ENCODE results near the gene GPATCH2L.

The GPATCH2L gene

DNA sequence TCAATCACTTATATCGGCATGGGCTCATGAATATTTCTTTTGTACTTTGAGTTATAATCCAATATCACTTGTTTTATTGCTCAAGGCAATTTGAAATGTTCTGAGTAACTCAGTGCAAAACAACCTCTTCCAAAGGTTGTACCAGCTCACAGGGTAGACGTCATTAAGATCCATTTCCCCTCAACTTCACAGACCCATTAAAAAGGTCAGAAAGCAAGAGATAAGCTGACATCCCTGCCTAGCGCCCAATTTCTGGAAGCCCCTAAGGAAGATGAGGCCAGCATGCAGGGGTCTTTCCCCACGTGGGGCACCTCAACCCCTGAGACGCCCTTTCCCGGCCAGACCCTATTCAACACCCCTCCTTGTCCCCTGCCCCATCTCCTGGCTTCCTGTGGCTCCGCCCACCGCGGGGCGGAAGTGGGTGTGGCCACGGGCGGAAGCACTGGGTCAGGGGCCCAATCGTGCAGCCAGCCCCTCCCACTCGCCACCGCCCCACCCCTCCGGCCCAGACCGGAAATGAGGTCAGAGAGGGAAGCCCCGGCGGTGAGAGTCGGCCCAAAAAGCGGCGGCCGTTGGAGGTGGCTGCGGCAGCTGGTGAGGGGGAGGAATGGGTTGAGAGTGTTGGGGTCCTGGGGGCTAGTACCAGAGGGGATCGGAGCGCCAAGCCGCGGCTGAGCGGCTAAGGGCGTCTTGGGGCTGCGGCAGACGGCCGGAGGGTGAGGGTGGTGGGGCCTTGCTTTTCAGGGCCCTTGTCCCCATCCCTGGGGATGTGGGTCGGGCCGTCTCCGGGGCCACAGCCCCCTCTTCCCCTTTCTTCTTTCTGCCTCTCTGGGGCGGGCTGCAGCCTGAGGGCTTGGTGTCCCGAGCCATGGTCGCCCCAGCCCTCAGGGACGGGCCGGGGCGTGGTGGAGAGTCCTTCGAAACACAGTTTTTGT, at the start of gene GPATCH2L:
TSS of gene GPATCH2L (plus strand) at position 525 of the 935 bp plus-strand sequence. CDS start 2,442 bp downstream, outside the sequence.
- peak; percentile 90 to 97 for DNase-seq (ENCODE audit: low read depth in 2 of 2)

DNA sequence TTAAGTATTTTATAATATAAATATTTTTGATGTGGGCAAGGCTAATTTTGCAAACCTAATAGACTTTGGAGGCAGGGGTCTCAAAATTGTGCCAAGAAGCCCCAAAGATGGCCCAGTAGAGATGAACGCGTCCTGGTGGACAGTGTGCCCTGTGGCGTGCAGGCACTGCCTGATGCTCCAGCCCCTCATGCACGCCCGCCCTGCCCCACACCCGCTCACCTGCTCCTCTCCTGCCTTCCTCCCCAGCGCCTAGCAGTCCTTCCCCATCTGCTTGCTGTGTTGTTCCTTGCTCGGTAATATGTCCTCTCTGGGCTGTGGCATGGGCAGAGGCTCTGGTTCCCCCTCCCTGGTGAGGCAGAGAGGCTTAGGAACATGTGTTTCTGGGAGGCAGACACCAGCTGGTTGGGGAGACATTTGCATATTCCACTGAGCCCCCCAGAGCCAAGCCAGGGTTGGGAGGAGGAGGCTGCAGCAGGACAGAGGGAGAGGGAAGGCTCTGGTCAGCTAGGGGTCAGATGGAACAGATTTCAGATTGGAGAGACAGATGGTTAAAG, 46.8 kb upstream of the GPATCH2L start:
- no peak for DNase-seq (ENCODE audit: low read depth in 2 of 2)

DNA sequence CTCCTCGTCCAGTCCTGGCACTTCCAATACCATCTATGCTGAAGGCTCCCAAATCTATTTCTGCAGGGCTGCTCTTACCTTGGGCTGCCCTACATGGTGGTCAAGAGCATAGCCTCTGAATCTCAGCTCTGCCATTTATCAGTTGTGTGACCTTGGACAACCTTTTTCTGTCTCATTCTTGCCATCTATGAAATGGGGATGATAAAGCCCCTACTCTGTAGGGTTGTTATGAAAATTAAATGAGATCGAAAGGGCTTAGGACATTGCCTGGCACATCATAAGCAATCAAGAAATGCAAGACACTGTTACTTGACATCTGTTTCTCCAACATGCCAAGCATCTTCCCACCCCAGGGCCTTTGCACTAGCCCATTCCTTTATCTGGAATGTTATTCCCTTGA, 45.5 kb upstream of the GPATCH2L start:
- no peak for DNase-seq (ENCODE audit: low read depth in 2 of 2)

DNA sequence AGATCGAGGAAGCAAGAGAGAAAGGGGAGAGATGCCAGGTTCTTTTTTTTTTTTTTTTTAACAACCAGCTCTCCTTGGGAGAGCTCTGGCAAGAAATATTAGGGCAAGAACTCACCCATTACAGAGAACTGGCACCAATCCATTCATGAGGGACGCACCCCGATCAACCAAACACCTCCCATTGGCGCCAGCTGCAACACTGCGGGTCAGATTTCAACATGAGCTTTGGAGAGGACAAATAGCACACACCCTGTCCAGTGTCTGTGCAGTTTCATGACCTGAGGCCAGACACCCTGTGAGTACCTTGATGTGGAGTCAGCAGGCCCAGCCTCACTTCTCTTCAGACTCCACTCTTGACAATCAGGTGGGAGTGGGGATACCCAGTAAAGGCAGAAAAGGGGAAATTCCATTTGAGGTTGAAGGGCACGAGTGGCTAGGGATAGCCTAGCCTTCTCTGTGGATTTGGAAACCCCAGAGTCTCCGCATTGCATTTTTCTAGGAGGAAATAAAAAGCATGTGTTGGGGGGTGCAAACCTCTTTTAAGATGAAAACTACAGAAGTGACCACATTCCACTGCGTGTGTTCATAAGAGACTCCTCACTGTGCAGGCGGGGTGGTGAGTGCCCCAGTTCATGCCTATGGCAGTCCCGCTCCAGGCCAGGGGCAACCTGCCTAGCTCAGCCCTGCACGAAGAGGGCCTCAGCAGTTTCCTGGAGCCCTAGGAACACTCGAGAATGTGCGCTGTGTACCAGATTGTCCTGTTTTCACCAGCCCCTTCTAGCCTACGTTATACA, 42.4 kb upstream of the GPATCH2L start:
- no peak for DNase-seq (ENCODE audit: low read depth in 2 of 2)

DNA sequence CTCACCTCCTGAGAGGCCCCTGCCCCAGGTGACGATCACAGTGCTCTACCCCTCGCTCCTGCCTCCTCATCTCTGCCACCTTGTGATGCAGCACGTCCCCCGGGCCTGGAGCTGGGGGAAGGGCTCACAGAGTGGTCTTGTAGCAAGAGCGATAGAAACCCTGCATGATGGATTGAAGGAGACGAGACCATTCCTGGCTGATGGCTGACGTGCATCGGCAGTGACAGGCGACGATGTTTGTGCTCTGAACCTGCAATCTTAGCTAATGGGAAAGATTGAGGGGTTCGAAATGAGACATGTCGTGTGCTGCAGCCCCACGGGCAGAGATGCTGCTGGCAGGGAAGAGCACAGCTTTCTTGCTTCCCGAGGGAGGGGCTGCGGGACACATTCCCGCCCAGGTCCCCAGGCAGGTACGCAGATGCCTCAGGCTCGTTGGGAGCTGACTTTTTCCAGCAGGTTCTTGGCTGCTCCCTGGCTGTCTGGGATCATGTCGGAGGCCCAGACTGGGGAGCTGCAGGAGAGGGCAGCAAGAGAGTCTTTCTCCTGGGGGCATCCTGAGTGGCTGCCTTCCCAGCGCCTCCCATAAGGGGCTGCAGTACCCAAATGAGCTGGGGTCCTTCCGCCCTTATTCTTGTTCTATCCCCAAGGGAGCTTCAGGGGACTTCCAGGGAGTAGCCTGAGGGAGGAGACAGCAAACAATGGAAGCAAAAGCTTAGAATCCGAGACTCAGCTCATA, 38.7 kb upstream of the GPATCH2L start:
- no peak for DNase-seq (ENCODE audit: low read depth in 2 of 2)

DNA sequence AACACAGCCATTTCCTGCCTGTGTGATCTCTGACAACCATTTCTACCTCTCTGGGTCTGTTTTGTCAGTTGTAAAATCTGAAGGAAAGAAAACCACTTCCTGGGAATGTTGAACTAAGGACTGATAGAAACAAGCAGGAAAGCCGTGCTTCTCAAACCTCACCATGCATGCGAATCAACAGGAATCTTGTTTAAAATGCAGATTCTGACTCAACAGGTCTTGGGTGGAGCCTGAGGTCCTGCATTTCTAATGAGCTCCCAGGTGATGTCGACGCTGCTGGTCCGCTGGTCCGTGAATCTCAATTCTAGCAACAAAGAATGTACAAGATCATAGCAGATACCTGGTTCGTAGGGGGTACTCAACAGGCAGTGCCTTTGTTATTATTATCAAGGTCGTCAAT, 38.0 kb upstream of the GPATCH2L start:
- no peak for DNase-seq (ENCODE audit: low read depth in 2 of 2)

DNA sequence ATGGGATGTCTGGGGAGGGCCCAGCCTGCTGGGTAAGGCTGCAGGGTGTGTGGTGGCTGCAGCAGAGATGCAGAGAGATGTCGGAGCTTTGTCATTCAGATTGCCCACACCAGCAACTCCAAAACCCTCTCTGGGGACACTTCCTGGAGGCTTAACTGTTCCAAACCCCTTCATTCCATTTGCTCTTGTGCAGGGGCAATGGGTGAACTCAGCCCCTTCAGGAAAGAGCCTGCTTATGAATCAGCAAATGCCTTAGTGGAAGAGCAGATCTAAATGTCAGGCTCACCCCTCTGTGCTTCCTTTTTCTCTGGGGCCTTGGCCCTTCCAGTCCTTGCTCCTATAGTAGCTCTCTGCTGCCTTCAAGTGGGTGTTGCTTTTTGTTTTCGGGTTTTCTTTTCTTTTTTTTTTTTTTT, 36.7 kb upstream of the GPATCH2L start:
- no peak for DNase-seq (ENCODE audit: low read depth in 2 of 2)

DNA sequence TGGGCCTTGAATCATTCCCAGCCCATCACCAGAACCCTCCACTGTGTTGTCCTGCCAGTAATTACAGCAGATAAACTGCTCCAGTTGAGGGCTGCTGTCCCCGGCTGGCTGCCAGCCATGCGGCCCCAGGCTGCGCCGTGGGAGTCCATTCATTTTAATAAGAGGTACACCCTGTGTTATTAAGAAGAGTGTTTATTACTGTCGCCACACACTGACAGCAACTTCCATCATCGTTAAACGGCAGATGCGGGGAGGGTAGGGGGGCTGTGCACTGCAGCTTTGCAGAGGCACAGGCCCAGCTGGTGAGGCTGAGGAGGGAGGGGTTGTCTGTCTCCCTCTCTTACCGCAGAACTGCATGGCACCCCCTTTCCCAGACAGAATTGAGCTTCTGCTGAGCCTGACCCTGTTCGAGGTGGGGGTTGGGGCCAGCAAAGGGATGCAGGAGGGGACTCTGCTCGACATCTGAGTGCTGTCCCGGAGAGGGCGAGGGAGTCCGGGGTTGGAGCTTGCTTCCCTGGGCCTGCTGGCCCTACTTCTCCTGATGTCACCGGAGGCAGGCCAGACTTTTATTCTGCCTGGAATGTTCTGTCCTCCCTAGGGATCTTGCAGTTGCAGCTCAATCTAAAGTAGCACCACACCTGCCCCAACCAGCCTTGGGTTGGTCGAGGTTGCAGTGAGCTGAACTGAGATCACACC, 33.8 kb upstream of the GPATCH2L start:
- DNase-seq (ENCODE audit: low read depth in 2 of 2): no peak

DNA sequence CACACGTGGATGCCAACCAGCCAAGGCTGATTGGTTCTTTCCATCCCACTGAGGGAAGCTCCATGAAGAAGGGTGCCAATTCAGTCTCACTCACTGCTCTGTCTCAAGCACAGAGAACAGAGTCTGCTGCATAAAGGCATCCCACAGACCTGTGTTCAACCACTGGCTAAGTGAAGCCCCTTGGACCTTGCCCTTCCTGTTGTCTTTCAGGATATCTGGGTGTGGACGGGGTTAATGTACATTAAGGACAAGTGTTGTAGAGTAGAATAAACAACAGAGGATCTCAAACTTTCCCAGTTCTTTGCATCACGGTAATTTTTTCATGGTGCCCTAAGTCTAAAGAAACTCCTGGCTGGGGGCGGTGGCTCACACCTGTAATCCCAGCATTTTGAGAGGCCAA, 33.1 kb upstream of the GPATCH2L start:
- DNase-seq (ENCODE audit: low read depth in 2 of 2): no peak

DNA sequence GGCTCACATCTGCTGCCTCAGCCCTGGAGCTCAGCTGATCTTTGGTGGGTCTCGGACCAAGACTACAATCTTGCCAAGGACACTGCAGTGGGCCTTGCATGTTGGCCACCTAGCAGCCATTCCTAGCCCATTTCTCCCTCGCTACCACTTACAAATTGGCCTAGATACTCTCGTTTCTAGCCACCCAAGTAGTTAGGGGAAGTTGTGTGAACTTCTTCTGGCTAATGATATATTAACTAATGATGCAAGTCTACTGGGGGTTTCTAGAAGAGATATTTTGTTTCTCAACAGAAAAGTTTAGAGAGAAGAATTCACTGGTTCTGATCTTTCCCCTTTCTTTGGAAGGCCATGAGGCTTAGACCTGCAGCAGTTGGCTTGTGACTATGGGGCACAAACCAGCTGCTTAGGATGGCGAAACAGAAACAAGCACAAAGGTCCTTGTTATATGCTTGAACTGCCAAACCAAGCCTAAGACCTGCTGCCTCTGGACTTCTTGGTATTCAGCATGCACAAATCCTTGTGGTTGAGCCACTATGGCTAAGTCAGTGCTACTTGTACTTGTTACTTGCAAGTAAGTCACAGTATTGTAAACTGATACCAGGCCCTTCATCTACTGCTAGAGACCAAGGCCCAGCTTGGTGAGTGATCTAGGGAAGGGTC, 30.5 kb upstream of the GPATCH2L start:
- DNase-seq (ENCODE audit: low read depth in 2 of 2): no peak

DNA sequence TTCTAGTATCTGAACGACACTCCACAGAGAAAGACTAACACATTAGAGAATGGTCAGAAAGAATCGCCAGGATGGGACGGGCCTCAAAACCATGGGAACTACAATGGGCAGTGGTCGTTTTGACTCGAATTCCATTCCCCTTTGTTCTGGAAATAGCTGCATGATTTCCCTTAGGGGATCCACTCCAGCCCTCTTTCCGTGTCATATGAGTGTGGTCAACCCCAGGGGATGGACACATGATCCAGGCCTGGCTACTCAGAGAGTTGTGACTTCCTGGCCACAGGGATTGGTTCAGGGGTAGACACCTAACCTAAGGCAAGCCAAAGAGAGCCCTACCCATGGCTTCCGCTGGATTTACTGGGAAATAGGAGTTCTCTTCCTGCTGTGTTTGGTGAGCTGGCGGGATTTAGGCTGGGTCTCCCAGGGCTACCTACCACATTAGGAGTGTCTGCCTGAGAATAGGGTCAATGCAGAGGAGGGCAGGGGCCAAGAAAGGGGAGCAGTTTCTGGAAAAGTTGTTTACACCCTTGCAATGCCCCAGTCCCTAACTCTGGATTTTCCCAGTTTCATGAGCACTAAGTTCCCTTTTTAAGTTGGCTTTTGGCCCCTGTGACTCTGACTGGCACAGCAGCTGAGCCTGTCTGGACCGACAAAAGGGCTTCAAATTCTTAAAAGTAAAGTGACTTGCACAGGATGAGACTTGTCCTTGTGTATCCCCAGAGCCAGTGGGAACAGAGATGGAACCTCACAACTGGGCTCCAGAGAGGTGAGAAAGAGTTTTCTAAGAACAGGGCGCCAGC, 28.1 kb upstream of the GPATCH2L start:
- DNase-seq (ENCODE audit: low read depth in 2 of 2): no peak

DNA sequence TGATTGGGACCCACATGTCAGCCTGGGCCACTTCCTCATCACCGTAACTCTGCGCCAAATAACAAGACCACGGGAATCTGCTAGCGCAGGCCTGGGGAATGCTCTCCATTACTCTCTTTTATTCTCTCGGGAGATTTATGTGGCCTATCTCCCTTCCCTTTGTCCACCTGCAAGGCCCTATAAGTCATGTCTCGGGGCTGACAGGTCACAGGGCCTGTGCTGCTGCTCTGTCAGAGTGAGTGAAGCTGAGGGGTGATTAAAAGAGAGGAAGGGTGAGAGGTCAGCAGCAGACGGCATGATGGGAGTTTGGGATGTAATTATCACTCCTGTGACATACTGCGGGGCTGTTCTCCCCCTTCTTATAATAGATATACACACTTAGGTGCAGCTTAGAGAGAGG, 26.2 kb upstream of the GPATCH2L start:
- no peak for DNase-seq (ENCODE audit: low read depth in 2 of 2)

DNA sequence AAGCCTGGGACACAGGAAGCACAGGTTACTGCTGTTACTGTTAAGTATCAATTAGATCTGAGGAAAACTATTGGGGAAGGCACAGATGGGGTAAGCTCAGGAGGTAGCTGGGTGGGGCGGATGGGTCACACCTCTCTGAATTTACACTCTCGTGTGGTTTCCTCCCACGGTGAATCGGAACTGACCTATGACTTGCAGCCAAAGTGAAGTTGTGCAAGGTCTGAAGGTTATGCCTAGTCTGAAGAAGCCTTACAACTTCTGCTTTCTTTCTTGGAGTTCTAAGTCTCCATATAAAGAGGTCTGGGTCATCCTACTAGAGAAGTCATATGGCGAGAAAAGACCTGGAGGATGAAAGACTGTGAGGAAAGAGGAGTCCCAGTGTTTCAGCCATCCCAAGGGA, 25.6 kb upstream of the GPATCH2L start:
- DNase-seq (ENCODE audit: low read depth in 2 of 2): no peak

DNA sequence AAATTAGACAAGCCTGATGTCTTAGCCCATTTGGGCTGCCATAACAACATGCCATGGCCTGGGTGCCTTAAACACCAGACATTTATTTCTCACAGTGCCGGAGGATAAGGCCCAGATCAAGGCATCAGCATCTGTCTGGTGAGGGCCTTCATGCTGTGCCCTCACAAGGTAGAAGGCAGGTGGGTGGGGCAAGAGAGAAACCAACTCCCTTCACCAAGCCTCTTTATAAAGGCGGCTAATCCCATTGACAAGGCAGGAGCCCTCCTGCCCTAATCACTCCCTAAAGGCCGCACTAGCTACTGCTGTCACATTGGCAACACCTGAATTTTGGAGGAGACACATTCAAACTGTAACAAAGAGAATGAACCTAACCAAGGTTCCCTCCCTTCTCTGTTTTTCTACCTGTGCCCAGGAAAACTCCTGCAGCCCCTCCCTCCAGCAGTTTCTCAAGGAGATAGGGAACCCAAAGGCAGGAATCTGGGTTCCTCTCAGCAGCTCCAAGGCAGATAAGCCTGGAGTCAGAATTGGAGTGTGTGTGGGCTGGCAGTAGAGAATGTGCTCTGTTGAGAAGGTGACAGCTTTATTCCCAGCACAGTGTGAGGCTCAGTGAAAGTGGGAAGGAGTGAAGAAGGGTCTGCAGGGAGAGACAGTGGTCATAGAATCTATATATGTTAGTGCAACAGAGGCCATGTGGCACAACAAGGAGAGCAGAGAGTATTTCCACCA, 21.7 kb upstream of the GPATCH2L start:
- DNase-seq (ENCODE audit: low read depth in 2 of 2): no peak

DNA sequence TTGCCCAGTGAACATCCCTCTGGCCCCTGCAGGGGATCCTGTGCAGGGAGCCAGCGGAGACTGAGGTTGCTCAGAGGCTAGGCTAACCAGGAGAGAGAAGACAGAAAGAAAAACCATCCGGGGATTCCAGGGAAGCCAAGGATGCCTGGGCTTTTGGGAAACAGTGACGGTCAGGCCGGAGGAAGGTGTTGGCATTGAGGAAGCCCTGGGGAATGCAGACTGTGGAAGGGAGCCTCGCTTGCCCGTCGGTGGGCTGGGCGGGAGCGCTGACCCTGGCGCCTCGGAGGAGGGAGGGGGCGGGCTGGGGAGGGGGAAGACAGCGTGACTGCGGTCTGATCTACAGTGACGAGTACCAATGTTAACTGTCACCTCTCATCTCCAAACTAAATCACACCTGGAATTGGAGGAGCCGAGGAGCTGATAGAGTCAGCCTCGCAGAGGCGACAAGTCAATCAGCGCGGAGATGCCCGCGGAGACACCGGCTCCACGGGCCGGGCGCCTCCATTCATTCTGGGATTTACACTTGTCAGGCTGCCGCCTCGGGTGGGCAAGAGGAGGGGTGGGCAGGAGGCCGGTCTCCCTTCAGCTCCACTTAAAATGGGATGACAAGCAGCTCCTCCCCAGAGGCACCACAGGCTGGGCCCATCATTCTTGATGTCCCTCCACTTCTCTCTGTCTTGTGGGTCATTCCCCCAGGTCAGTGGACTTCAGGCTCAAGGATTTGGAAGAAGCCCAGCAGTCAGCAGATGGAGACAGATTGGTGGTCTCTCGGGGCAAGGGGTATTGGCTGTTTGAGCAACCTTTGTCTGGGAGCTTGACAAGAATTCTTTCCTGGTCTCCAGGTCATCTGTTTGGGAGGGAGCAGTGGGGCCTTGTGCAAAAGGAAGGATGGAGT, 20.4 kb upstream of the GPATCH2L start:
- no peak for DNase-seq (ENCODE audit: low read depth in 2 of 2)

DNA sequence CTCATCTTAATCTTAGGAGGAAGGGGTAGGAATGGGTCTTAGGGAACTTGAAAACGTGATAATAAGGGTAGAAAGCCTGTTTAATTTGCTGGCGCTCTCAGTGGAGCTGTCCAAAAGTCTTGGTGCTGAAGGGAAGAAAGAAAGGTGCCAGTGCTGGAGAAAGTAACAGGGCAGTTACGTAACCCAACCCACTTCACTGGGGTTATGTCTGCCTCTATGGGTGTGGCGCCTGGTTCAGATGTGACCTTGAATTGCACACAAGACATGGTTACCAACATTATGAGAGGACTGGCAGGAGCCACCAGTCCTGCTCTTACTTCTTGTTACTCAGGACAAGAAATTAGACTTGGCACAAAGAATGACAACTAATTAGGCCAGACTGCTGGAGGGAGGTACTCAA, 18.6 kb upstream of the GPATCH2L start:
- no peak for DNase-seq (ENCODE audit: low read depth in 2 of 2)

DNA sequence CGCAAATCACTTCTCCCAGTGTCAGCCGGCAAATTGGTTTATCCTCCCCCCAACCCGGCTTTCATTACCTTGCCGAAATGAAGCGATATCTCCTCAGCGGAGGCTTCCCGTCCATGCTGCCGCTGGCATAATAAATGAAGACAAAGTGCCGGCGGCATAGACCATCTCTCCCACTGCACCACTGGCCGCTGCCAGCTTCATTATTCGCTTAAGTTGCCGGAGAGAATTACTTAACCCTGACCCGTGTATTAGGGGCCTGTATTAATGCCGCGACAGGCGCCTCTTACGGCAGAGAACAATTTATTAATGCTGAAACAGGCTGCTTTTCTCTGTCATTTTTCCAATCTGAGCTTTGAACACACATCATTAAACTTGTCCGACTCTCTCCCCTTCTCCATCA, 17.5 kb upstream of the GPATCH2L start:
- no peak for DNase-seq (ENCODE audit: low read depth in 2 of 2)

DNA sequence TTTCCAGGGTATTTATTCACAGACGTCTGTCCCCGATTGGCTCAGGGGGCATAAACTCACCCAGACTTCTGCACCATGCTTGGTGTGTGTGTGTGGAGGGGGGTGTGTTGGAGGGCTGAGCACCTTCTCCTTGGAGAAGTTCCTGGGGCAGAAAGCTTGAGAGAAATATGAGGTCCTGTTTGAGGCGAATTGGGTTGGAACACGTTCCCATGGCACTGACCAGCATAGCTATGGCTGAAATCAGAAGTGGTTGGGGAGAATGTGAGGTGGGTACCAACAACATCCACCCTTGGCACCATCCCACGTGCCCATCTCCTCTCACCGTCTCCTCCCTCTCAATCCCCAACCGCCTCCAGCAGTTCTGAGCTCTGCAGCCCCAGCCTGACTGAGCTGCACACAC, 16.0 kb upstream of the GPATCH2L start:
- no peak for DNase-seq (ENCODE audit: low read depth in 2 of 2)

All from stimulated activated CD4-positive, alpha-beta T cell treated with anti-CD3 and anti-CD28 coated beads, Interleukin-15, amount 100 ng/mL, for 48 hours (primary cell).